NCI-H2081 (cell line): ENCODE measurements around the gene TM9SF3.
"Not testable (repeated sequence)": the region's sequence is repeated elsewhere in the genome, so short reads cannot be mapped to it uniquely, and the experiment has no call there.

ENCODE experiments used
- DNase-seq, 2 experiments: peaks; one replicate each; lab custom pipeline; 2025; lab: John Stamatoyannopoulos, UW

TM9SF3 gene

DNA sequence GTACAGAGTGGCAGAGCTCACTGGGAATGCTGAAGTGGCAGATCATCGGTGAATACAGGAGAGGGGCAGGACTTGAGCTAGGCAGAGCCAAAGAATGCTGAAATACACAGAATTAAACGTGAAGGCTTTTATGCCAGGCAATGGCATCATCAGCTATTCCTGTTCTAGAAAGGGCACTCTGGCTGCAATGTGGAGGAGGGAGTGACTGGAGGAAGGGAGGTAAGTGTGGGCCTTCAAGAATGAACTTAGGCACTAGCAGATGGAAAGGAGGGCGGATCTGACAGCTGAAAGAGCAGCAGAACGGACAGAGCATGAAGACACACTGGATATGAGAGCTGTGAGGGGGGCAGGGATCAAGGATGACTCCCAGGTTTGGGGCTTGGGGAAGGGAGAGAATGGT, 12.0 kb upstream of the TM9SF3 start:
- DNase-seq: no peak

DNA sequence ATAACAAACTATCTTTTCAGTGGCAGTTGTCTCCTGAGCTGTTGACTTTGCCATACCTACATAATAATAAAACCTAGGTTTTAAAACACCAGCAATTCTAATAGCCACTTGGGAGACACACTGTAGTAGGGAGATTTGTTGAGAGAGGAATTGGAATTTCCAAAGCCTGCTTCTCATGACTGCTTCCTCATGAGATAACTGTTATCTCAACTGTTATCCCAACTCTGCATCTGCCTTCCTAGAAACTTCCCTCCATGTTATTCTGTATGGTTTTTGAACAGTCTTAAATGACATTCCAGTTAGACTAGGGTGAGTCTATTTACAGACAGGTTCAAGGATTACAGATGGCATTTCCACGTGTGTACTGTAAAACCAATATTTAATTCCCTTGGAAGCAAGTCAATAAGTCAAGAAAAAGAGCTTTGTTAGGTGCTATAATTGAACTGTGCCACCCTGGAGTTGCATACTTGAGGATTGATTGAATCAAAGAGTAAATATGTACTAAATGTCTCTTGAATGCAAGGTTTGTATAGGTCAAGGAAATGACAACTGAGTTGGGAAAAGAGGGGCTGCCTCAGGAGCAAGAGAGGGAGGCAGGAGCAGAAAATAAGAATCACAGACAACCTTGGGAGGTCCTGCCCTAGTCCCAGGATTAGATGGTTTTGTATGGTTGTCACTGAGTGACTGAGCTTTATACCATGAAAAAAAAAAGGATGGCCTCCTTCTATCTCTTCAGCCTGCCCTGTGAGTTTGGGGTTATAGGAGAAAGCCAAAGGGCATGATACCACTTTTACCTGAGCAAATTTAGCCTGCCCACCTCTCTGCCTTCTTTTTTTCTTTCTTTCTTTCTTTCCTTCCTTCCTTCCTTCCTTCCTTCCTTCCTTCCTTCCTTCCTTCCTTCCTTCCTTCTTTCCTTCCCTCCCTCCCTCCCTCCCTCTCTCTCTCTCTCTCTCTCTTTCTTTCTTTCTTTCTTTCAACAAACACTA, 9.9 kb upstream of the TM9SF3 start:
- DNase-seq: no peak

GRCh38 chr10:96595741-96596140, 8.9 kb upstream of the TM9SF3 start:
- DNase-seq: no peak

GRCh38 chr10:96591946-96592345, 5.1 kb upstream of the TM9SF3 start:
- no peak for DNase-seq

- no peak for DNase-seq
Observed at GRCh38 chr10:96588616-96589419, 2.0 kb upstream of the TM9SF3 start.

- no peak for DNase-seq
Observed at GRCh38 chr10:96588060-96588554, 1.3 kb upstream of the TM9SF3 start.

- DNase-seq: peak; percentile 46 to 69
Observed at GRCh38 chr10:96587264-96588059, 650 bp upstream of the TM9SF3 start.

- DNase-seq: peak in 1 of 2 experiments; percentile 34
Observed at GRCh38 chr10:96585736-96586418, 935 bp downstream of the TM9SF3 start.

DNA sequence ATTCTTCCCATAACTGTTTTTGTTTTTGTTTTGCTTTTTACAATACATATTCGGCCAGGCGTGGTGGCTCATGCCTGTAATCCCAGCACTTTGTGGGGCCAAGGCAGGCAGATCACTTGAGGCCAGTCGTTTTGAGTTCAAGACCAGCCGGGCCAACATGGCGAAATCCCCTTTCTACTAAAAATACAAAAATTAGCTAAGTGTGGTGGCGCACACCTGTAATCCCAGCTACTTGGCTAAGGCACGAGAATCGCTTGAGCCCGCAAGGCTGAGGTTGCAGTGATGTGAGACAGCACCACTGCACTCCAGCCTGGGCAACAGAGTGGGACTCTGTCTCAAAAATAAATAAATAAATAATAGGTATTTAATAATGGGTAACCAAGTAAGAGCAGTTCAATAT, 2.3 kb downstream of the TM9SF3 start:
- DNase-seq: no peak

- no peak for DNase-seq
Observed at GRCh38 chr10:96584035-96584434, 2.8 kb downstream of the TM9SF3 start.

DNA sequence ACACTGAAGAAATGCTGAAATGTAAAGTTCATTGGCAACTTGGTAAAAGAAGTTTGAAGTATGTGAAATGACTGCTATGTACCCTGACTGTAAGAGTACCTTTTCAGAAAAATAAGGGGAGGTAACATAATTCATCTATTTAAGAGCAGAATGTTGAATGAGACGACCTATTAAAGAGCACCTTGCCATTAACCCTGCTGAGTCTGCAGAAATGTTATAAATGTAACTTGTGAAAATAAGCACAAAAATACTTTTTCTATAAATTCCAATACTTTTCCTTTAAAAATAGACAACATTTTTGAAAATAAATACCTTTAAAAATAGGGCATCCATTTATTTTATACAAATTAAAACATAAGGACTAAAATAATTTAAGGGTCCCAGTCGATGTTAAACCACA, 7.7 kb downstream of the TM9SF3 start:
- DNase-seq: no peak

GRCh38 chr10:96578633-96579032, 8.2 kb downstream of the TM9SF3 start:
- no peak for DNase-seq

GRCh38 chr10:96578022-96578421, 8.8 kb downstream of the TM9SF3 start:
- no peak for DNase-seq

GRCh38 chr10:96577069-96577468, 9.7 kb downstream of the TM9SF3 start:
- DNase-seq: no peak

GRCh38 chr10:96576277-96576980, 10.4 kb downstream of the TM9SF3 start:
- no peak for DNase-seq

DNA sequence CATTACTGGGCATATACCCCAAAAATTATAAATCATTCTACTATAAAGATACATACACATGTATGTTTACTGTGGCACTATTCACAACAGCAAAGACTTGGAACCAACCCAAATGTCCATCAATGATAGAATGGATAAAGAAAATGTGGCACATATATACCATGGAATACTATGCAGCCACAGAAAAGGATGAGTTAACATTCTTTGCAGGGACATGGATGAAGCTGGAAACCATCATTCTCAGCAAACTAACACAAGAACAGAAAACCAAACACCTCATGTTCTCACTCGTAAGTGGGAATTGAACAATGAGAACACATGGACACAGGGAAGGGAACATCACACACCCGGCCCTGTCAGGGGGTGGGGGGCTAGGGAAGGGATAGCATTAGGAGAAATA, 12.2 kb downstream of the TM9SF3 start:
- not testable (repeated sequence) for DNase-seq

DNA sequence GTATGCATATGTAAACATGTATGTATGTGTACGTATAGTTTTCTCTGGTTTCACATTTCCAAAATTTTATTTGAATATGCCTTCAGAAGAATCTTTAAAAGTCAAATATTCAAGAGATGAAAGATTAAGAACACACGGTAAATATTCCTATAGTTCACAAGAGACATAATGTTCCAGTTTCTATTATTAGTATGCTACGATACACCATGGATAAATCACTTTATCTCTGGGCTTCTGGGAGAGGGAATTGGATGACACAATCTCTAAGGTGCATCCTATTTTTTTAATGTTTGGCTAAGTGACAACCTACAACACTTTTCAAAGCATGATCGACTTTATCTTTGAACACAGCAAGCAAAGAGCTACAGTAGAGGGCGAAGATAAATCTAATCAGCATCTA, 13.8 kb downstream of the TM9SF3 start:
- no peak for DNase-seq

- no peak for DNase-seq
Observed at GRCh38 chr10:96570983-96571964, 15.5 kb downstream of the TM9SF3 start.

GRCh38 chr10:96570511-96570910, 16.3 kb downstream of the TM9SF3 start:
- DNase-seq: no peak
